CD14-positive monocyte (primary cell): ENCODE measurements around the gene DTL. TPM values are rescaled to one million over a fixed set of nuclear protein-coding genes. Genes with fewer than 3 reads are reported as not detected.

Experiments used
- DNase-seq, 3 donors: peaks; one replicate each; pipeline ENCODE4 v3.0.0-alpha.2; 2011 to 2022
- H2AFZ ChIP-seq: 2 replicates; pipeline ENCODE4 v1.6.0; 2012; ENCODE audit warnings: mild to moderate bottlenecking, low read depth, low read length, inconsistent platforms; ENCODE audit not compliant: insufficient read depth, poor library complexity, severe bottlenecking
- H3K27ac ChIP-seq, 2 donors: 1 replicate in 1 of 2; 2 replicates in 1 of 2; pipeline ENCODE4 v1.5.1; 2012 to 2013; ENCODE audit warnings: low read length in 2 of 2, control low read depth in 1 of 2, inconsistent platforms in 1 of 2, low read depth in 1 of 2, mild to moderate bottlenecking in 1 of 2
- H3K27me3 ChIP-seq, 2 donors: one replicate each; pipeline versions ENCODE4 v1.6.0 to v1.6.1; 2011 to 2013; ENCODE audit warnings: low read length in 2 of 2; ENCODE audit not compliant: control insufficient read depth in 2 of 2, insufficient read depth in 2 of 2
- H3K36me3 ChIP-seq, 2 donors: replicated peaks in 1 of 2; 1 replicate in 1 of 2; 2 replicates in 1 of 2; pipeline versions ENCODE4 v1.5.1 to v1.6.1; 2012 to 2013; ENCODE audit warnings: low read length in 2 of 2, control low read depth in 1 of 2, inconsistent platforms in 1 of 2, mild to moderate bottlenecking in 1 of 2; ENCODE audit not compliant: insufficient read depth in 2 of 2, control insufficient read depth in 1 of 2
- H3K4me1 ChIP-seq, 2 donors: 1 replicate in 1 of 2; 2 replicates in 1 of 2; pipeline versions ENCODE4 v1.5.1 to v1.6.1; 2012 to 2013; ENCODE audit warnings: low read length in 2 of 2, control low read depth in 1 of 2, inconsistent platforms in 1 of 2, mild to moderate bottlenecking in 1 of 2, moderate library complexity in 1 of 2; ENCODE audit not compliant: insufficient read depth in 2 of 2, control insufficient read depth in 1 of 2
- H3K4me2 ChIP-seq: replicated peaks from 2 replicates; pipeline ENCODE3; 2012; ENCODE audit warnings: low read length, moderate library complexity, mild to moderate bottlenecking; ENCODE audit not compliant: poor library complexity, severe bottlenecking; ENCODE audit errors: extremely low read depth
- H3K4me3 ChIP-seq, 3 experiments: fragments of 200-600 bp in 1 of 3; sonication (generic) in 1 of 3; replicated peaks in 1 of 3; 1 replicate in 2 of 3; 2 replicates in 1 of 3; pipeline ENCODE4 v1.5.1; 2011 to 2013; ENCODE audit warnings: low read length in 3 of 3, mild to moderate bottlenecking in 3 of 3, control low read depth in 2 of 3, low read depth in 2 of 3, inconsistent platforms in 1 of 3, moderate library complexity in 1 of 3
- H3K79me2 ChIP-seq: 2 replicates; pipeline ENCODE4 v1.6.0; 2012; ENCODE audit warnings: mild to moderate bottlenecking, control low read depth, inconsistent platforms, low read length, moderate library complexity; ENCODE audit not compliant: insufficient read depth
- H3K9ac ChIP-seq: 2 replicates; pipeline ENCODE4 v1.6.0; 2017; ENCODE audit warnings: low read length, mild to moderate bottlenecking; ENCODE audit not compliant: insufficient read depth, poor library complexity, severe bottlenecking
- H3K9me3 ChIP-seq, 2 donors: replicated peaks in 1 of 2; 1 replicate in 1 of 2; 2 replicates in 1 of 2; pipeline versions ENCODE4 v1.5.1 to v1.6.1; 2012 to 2013; ENCODE audit warnings: low read length in 2 of 2, control low read depth in 1 of 2; ENCODE audit not compliant: control insufficient read depth in 1 of 2, insufficient read depth in 1 of 2
- H4K20me1 ChIP-seq: 2 replicates; pipeline ENCODE4 v1.6.0; 2012; ENCODE audit warnings: mild to moderate bottlenecking, low read length, control low read depth, moderate library complexity; ENCODE audit not compliant: insufficient read depth
- H3K27ac Mint-ChIP-seq, 7 donors: one replicate each; pipeline ENCODE4 v1.8.0; 2020; ENCODE audit warnings: mild to moderate bottlenecking in 7 of 7, mixed read lengths in 7 of 7, moderate library complexity in 6 of 7, inconsistent platforms in 2 of 7
- H3K27me3 Mint-ChIP-seq, 3 donors: one replicate each; pipeline ENCODE4 v1.8.0; 2021 to 2022; ENCODE audit warnings: low read depth in 3 of 3, mild to moderate bottlenecking in 3 of 3, mixed read lengths in 3 of 3, moderate library complexity in 3 of 3, inconsistent platforms in 1 of 3
- H3K36me3 Mint-ChIP-seq, 2 donors: one replicate each; pipeline ENCODE4 v1.8.0; 2020; ENCODE audit warnings: mixed read lengths in 2 of 2, inconsistent platforms in 1 of 2, mild to moderate bottlenecking in 1 of 2
- H3K4me1 Mint-ChIP-seq: one replicate; pipeline ENCODE4 v1.8.0; 2020; ENCODE audit warnings: mild to moderate bottlenecking, mixed read lengths
- H3K4me3 Mint-ChIP-seq, 2 donors: one replicate each; pipeline ENCODE4 v1.8.0; 2020; ENCODE audit warnings: mild to moderate bottlenecking in 2 of 2, mixed read lengths in 2 of 2, moderate library complexity in 1 of 2
- H3K9me3 Mint-ChIP-seq, 7 donors: one replicate each; pipeline ENCODE4 v1.8.0; 2020 to 2022; ENCODE audit warnings: mixed read lengths in 7 of 7, mild to moderate bottlenecking in 6 of 7, moderate library complexity in 6 of 7, inconsistent platforms in 2 of 7
- CTCF ChIP-seq: fragments of 200-600 bp; IDR thresholded peaks from one replicate; pipeline ENCODE4 v1.8.0; 2022; ENCODE audit warnings: antibody characterized with exemption, mild to moderate bottlenecking
- WGBS: methylation state at CpG from one replicate; pipeline ENCODE4 v1.1.5; 2013; ENCODE audit warnings: missing lambda C conversion rate; ENCODE audit not compliant: insufficient coverage; 5-methylcytosine and 5-hydroxymethylcytosine counted together
- intact Hi-C, 2 donors: fragments of 100-400 bp; cut with micrococcal nuclease; formaldehyde crosslinking; loops; one replicate each; pipeline versions ENCODE4 v1.15.0 to v1.15.1; 2023
- polyA plus RNA-seq, 3 donors: library from polyadenylated mRNA; depleted of rRNA in 1 of 3; unstranded in 2 of 3; stranded (reverse) in 1 of 3; fragments of 300-500 nt in 2 of 3; fragments of >200 nt in 1 of 3; fragmentation: Illumina TruSeq in 2 of 3; gene quantifications; 1 replicate in 2 of 3; 2 replicates in 1 of 3; pipeline ENCODE4 v1.2.3, GENCODE V29; 2012 to 2021

DTL gene
- polyA plus RNA-seq, 3 donors, result not detected

- Histone ChIP-seq H3K36me3 (peaks cover 11 to 32% of the 10 kb centered on the region in 2 donors), H3K79me2 (peaks cover 39% of the 10 kb centered on the region), H3K4me1 (no peaks in the 10 kb centered on the region), H3K27ac (no peak overlapping the region), H2AFZ (no peak overlapping the region), H4K20me1 (no peaks in the 10 kb centered on the region), H3K4me3 (no peak overlapping the region), H3K9me3 (no peaks in the 10 kb centered on the region), H3K27me3 (no peaks in the 10 kb centered on the region), H3K4me2 (no peak overlapping the region), H3K9ac (no peak overlapping the region)
- Mint-ChIP-seq H3K36me3 (peaks cover 30 to 40% of the 10 kb centered on the region in 2 donors), H3K4me3 (no peak overlapping the region), H3K27ac (peak overlapping the region in 4 of 7 donors; percentile 6 to 66 (median 38)), H3K9me3 (peaks cover 0 to 7% (median 1%) of the 10 kb centered on the region in 7 donors), H3K4me1 (no peaks in the 10 kb centered on the region), H3K27me3 (no peaks in the 10 kb centered on the region)
- TF ChIP-seq CTCF, result no peak
- intact Hi-C loops, result no loop called here
- DNase-seq, result no peak
- 100% methylated on average over 3 of the region's 3 CpGs for whole genome bisulfite sequencing
These were observed 63.2 kb downstream of the DTL start for GRCh38 chr1:212098771-212099170.

GRCh38 chr1:212101251-212101650, 65.7 kb downstream of the DTL start:
- Histone ChIP-seq H2AFZ (no peak overlapping the region), H3K79me2 (peaks cover 21% of the 10 kb centered on the region), H3K9ac (no peak overlapping the region), H3K27me3 (no peaks in the 10 kb centered on the region), H3K9me3 (no peaks in the 10 kb centered on the region), H3K4me2 (no peak overlapping the region), H4K20me1 (no peaks in the 10 kb centered on the region), H3K36me3 (peaks cover 14 to 32% of the 10 kb centered on the region in 2 donors), H3K4me3 (no peak overlapping the region), H3K4me1 (no peaks in the 10 kb centered on the region), H3K27ac (no peak overlapping the region)
- no peak for DNase-seq
- TF ChIP-seq CTCF, result no peak
- Mint-ChIP-seq H3K4me1 (no peaks in the 10 kb centered on the region), H3K9me3 (peaks cover 0 to 3% (median 1%) of the 10 kb centered on the region in 7 donors), H3K4me3 (no peak overlapping the region), H3K27me3 (no peaks in the 10 kb centered on the region), H3K27ac (peak overlapping the region in 1 of 7 donors; percentile 5), H3K36me3 (peaks cover 28 to 41% of the 10 kb centered on the region in 2 donors)
- intact Hi-C loops, result no loop called here
